GM12892 (cell line): ENCODE measurements around the gene TENM3.

Experiments used
- DNase-seq: peaks from one replicate; pipeline ENCODE4 v3.0.0; 2011; ENCODE audit not compliant: insufficient read length
- FAIRE-seq: peaks from 2 replicates; lab custom pipeline; 2011; peaks lifted over from hg19 to GRCh38; lab: Jason Lieb, UNC
- POLR2A ChIP-seq: IDR thresholded peaks from 2 replicates; pipeline ENCODE4 v1.6.1; 2011; ENCODE audit warnings: low read depth, low read length, control low read depth
- POLR2AphosphoS5 ChIP-seq: IDR thresholded peaks from 2 replicates; pipeline ENCODE4 v1.6.1; 2011; ENCODE audit warnings: low read depth, low read length, control low read depth
- TAF1 ChIP-seq: IDR thresholded peaks from 2 replicates; pipeline ENCODE4 v1.6.1; 2011; ENCODE audit warnings: low read depth, mild to moderate bottlenecking, control low read depth, low read length, borderline replicate concordance

The TENM3 gene

DNA sequence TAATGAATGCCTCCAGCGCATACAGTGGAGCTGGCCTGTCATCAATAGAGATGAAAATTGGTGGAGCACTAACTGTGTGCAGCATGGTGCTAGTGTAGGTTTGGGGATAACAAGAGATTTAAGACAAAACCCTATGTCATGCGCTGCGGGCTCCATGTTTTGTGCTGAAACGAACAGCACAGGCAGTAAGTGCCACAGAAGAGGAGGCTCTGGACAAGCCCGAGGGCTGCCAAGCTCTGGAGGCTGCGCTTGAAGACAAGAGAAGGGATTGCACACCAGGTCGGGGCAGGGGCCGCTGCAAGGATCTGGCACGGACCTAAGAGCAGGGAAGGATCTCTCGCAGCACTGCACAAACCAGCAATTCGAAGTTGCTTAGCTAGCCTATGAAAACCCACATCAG is 35.5 kb downstream of the TENM3 start:
- FAIRE-seq: no peak
- no peak for TF ChIP-seq POLR2AphosphoS5
- TF ChIP-seq TAF1: no peak
- no peak for TF ChIP-seq POLR2A
- no peak for DNase-seq

DNA sequence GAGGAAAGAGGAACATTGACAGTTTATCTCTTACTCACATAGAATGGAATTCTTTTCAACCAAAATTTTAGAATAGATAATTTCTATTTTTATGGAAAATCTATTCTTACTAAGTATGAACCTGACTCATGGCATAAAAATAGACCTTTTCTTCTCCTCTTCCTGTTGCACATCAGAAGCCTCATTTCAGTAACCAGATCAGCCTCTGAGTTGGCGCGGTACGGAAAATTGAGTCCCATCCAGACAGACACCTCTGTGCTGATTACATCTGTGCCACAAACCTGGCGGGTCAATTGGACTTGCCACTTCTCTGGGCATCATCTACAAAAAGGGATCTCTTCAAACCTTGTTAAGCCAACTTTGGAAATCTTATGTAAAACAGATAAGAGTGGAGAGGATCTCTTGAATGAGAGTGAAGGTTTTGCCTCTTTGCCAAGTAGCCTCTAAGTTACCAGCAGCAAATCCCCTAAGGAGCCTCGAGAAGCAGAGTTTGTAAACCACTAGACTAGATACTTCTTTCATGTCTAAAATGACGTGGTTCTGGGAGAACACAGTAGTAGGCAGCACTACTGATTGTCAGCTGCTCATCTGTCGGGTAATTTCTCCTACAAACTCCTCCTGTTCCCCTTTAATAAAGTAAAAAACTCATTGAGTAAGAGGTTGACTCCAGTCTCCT is 37.4 kb downstream of the TENM3 start:
- DNase-seq (no peak), FAIRE-seq (no peak)
- no peak for TF ChIP-seq POLR2AphosphoS5
- no peak for TF ChIP-seq TAF1
- TF ChIP-seq POLR2A: no peak

DNA sequence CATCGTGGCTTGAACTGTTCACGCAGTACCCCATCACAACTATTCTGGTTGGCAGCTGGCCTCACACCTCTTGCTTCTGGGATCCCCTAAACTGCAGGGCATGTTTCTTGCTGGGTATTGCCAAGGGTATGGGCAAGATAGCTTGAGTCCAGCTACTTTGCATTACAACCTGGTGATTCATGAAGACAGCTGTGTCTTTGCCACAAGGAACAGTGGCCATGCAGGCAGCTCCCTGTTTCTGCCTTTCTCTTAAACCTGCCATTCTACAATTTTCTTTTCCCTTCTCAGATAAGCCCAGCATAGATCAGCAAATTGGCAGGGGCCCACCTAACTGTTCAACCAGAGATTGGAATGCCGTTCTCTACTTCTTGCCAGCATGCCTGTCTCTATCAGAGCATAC is 42.8 kb downstream of the TENM3 start:
- no peak for FAIRE-seq
- TF ChIP-seq POLR2AphosphoS5 (no peak), TAF1 (no peak), POLR2A (no peak)
- DNase-seq: no peak

DNA sequence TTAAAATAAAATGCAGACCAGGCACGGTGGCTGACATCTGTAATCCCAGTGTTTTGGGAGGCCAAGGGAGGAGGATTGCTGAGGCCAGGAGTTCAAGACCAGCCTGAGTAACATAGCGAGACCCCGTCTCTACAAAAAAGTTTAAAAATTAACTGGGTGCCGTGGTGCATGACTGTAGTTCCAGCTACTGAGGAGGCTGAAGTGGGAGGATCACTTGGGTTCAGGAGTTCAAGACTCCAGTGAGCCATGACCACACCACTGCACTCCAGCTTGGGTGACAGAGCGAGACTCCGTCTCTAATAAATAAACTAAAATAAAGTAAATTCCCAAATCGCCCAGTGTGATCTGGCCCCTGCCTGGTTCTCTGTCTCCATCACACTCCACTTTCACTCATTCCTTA is 43.7 kb downstream of the TENM3 start:
- FAIRE-seq (no peak), DNase-seq (no peak)
- TF ChIP-seq POLR2AphosphoS5 (no peak), POLR2A (no peak)

DNA sequence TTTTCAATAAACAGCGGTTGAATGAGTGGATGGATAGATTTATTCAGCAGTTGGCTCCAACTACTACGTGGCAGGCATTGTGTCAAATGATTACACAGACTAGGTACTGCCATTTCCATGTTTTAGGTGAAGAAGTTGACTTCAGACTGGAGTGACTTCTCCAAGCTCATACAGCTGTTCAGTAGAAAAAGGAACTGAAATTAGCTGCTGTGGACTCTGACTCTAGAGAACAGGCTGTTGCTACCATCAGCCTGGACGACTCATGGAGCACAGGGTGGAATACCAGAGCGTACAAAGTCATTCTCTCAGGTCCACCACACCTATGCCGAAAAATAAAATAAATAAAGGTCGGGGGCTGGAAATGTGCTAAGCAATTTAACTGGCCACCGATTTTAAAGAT is 45.3 kb downstream of the TENM3 start:
- FAIRE-seq: no peak
- DNase-seq: no peak
- TF ChIP-seq POLR2AphosphoS5: no peak
- TF ChIP-seq TAF1: no peak
- no peak for TF ChIP-seq POLR2A

DNA sequence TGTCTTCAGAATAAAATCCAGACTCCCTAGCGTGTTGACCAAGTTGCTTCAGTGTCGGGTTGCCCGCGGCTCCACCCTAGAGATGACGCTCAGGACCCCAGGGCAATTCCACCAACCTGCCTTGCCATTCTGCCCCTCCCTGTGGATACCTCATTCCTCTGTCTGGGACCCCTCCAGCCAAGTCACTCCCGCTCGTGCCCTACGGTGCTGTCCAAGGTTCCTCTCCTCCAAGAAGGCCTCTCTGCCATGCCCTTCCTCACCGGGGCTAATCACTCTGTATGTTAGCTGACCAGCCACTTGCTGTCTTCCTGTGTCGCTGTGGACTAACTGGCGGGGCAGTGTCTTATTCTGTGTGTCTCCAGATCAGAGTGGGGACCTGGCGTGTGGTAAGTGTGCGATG is 46.6 kb downstream of the TENM3 start:
- TF ChIP-seq POLR2A (no peak), TAF1 (no peak), POLR2AphosphoS5 (no peak)
- DNase-seq (no peak), FAIRE-seq (no peak)

DNA sequence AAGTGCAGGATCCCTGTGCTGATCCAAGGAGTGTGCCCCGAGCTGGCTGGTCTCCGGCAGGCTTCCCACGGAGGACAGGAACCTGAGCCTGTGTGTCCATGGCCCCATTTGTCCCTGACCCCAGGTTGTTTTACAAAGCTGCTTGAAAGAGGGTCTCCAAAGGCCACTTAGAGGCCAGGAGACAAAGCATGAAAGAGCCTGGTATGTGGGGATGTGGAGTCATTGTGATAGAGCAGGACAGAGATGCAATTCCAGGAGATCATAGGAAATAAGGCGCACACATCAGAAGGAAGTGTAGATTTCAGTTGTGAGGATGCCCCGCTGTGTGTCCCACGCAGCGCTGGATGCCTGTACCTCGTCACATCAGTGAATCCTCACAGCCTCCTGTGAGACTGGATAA is 48.0 kb downstream of the TENM3 start:
- DNase-seq (no peak), FAIRE-seq (no peak)
- no peak for TF ChIP-seq POLR2AphosphoS5
- TF ChIP-seq POLR2A: no peak
- TF ChIP-seq TAF1: no peak

DNA sequence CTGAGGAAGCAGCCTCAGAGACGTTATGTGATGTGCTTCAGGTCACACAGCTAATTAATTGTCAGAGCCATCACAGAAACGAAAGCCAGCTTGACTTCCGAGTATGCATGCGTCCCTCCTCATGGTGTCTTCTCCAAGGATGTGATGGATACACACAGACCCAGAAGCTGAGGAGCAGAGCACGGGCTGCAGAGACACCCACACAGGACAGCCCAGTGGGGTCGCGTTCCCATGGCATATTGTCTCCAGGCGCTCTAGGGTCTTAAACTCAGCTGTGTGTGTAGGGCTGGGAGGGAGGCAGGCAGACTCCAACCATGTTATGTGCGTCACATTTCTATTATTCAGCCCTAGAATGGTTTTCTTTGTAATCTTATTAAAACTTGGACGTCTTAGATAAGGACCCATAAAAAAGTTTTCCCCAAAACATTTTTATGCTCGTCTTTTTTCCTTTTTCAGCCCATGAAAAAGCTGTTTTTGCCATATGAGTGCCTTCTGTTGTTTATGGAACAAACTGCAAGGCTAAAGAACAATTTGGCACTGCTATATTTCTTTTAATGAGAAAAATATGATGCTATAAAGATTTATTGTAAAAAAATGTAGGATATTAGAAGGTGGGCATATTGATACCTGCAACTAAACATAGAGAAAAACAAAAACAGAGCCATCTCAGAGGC is 48.5 kb downstream of the TENM3 start:
- FAIRE-seq: no peak
- TF ChIP-seq POLR2A (no peak), TAF1 (no peak), POLR2AphosphoS5 (no peak)

DNA sequence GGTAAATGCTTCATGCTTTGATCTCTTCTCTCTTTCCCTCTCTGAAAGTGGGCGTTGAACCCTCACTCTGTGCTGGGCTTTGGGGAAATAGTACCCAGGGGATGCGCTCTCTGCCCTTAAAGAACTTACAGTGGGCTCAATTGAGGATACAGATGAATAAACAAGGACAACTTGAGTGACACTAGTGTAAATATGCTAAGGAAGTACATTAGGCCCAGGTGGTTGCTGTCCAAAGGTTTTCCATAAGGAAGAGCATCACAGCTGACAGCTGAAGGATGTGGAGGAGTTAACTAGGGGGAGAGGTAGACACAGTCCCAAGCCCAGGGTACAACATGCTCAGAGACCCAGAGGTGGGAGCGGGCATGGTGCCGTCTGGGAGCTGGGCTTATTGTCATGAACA is 49.4 kb downstream of the TENM3 start:
- DNase-seq (no peak), FAIRE-seq (no peak)
- no peak for TF ChIP-seq POLR2A
- TF ChIP-seq POLR2AphosphoS5: no peak
- no peak for TF ChIP-seq TAF1

More for the DNA sequence above, 48.5 kb downstream of the TENM3 start:
- DNase-seq: no peak

DNA sequence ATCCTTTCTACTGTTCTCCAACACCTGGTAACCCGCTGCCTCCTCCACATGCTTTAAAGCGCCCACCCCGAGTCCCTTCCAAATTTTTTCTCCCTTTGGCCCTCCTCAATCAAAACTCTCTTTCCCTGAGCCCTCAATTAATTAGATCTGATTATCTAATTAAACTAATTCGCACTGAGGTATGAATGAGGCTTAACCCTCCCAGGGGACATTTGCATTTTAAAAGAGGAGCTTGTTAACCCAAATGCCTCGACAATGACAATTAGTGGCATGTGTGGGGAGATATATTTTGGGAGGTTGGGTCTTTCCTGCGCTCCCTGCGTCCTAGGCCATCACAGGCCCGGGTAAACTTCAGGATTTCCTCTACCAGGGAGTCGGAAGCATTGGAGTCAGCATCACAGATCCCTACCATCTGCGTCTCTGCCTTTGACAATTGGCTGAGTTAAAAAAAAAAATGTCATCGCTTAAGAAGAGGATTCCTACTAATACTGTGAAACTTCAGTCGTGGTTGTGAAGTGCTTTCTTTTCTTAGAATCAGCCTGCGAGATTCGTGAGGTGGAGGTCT is 50.6 kb downstream of the TENM3 start:
- TF ChIP-seq POLR2A (no peak), TAF1 (no peak), POLR2AphosphoS5 (no peak)
- DNase-seq: no peak
- no peak for FAIRE-seq

DNA sequence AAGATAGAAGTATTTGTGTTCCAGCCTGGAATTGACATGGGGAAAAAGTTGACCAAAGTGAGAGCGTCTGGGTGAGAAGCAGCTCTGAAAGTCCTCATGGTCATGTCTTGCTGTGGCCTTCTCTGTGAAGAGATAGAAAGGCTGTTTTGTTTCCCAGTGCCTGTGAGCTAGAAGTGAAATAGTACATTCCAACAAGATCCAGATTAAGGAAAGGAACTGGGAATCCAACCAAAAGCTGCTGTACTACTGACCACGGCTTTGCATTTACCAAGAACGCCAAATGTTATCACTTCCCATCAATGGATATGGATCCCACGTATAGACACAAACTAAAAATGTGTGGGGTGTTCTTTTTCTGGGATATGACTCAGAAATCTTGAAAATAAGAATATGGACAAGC is 51.2 kb downstream of the TENM3 start:
- no peak for FAIRE-seq
- no peak for TF ChIP-seq POLR2AphosphoS5
- TF ChIP-seq POLR2A: no peak
- no peak for TF ChIP-seq TAF1

DNA sequence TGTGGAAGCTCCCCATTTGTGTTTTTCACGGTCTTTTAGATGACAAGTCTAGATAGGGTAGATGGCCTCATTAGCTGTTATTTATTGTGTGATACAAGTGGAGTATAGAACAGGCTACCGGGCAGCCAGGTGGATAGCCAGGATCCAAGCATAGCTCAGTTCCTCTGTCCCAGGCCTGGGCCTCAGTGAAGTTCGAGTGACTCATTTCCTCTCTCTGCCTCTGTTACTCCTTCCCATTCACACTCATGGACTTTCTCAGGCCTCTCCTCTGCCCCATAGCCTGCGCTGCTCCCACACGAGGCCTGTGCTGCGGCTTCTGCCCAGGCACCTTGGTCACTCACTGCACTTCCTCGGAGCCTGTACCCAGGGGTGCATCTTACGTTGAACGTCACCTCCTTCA is 54.5 kb downstream of the TENM3 start:
- DNase-seq: no peak
- no peak for TF ChIP-seq POLR2A
- no peak for TF ChIP-seq POLR2AphosphoS5
- TF ChIP-seq TAF1: no peak
- FAIRE-seq: no peak

More for the DNA sequence above, 51.2 kb downstream of the TENM3 start:
- no peak for DNase-seq
